Osteoblast (primary cell): ENCODE results near the gene SLA2. TPM values are rescaled to one million over a fixed set of nuclear protein-coding genes. Genes with fewer than 3 reads are reported as not detected.

Experiments used
- DNase-seq: peaks from one replicate; pipeline ENCODE4 v3.0.0; 2011; ENCODE audit warnings: low spot score, mixed read lengths; ENCODE audit not compliant: insufficient read length; ENCODE audit errors: missing footprints
- H2AFZ ChIP-seq: 2 replicates; pipeline ENCODE4 v1.6.0; 2011; ENCODE audit warnings: mild to moderate bottlenecking, low read length
- H3K27ac ChIP-seq: 2 replicates; pipeline ENCODE4 v1.5.1; 2011; ENCODE audit warnings: mild to moderate bottlenecking, low read depth, low read length, moderate library complexity
- H3K27me3 ChIP-seq: 2 replicates; pipeline ENCODE4 v1.6.0; 2012; ENCODE audit warnings: mild to moderate bottlenecking, control low read depth, inconsistent platforms, low read length, moderate library complexity; ENCODE audit not compliant: insufficient read depth
- H3K36me3 ChIP-seq: 2 replicates; pipeline ENCODE4 v1.5.1; 2011; ENCODE audit warnings: mild to moderate bottlenecking, low read length, control low read depth, moderate library complexity; ENCODE audit not compliant: insufficient read depth
- H3K4me1 ChIP-seq: 2 replicates; pipeline ENCODE4 v1.5.1; 2011; ENCODE audit warnings: mild to moderate bottlenecking, low read length, control low read depth, moderate library complexity; ENCODE audit not compliant: insufficient read depth
- H3K4me2 ChIP-seq: 2 replicates; pipeline ENCODE4 v1.6.0; 2011; ENCODE audit warnings: mild to moderate bottlenecking, low read length; ENCODE audit not compliant: insufficient read depth
- H3K4me3 ChIP-seq: fragments of 200-600 bp; sonication (generic); 3 replicates; pipeline ENCODE4 v1.5.1; 2012; ENCODE audit warnings: mild to moderate bottlenecking, low read length, inconsistent platforms; ENCODE audit not compliant: insufficient read depth
- H3K79me2 ChIP-seq: 2 replicates; pipeline ENCODE4 v1.6.0; 2012; ENCODE audit warnings: mild to moderate bottlenecking, low read length, control low read depth, inconsistent platforms; ENCODE audit not compliant: insufficient read depth
- H3K9me3 ChIP-seq: 2 replicates; pipeline ENCODE4 v1.5.1; 2011; ENCODE audit warnings: low read depth, low read length, control low read depth
- H4K20me1 ChIP-seq: 2 replicates; pipeline ENCODE4 v1.6.0; 2012; ENCODE audit warnings: mild to moderate bottlenecking, low read length, control low read depth; ENCODE audit not compliant: insufficient read depth
- total RNA-seq: library from RNA; depleted of rRNA; stranded (reverse); fragments of >200 nt; gene quantifications from 2 replicates; pipeline ENCODE4 v1.2.3, GENCODE V29; 2012
- TF ChIP-seq, protein P1 (sequence below): IDR thresholded peaks from 2 replicates; pipeline ENCODE4 v1.5.1; 2011; ENCODE audit warnings: mild to moderate bottlenecking, low read depth, low read length, moderate library complexity; ENCODE audit errors: extremely low read depth

Gene SLA2
- total RNA-seq, 1 donor = 0.36 TPM

DNA sequence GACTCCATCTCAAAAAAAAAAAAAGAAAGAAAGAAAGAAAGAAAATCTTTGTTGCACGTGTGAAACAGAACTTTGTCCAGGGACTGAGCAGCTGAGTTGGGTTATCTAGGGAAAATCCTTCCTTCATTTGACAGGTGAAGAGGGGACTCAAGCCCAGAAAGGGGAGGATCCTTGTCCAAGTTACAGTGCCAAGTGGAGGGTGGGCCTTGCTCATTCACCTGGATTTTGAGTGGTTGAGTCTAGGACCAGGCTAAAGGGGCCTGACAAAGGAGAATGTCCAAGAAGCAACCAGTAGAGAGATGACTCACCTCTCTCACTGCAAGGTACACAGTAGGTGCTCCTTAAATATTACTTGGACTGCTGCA lies 69.9 kb downstream of the SLA2 start:
- TF ChIP-seq, protein P1, sequence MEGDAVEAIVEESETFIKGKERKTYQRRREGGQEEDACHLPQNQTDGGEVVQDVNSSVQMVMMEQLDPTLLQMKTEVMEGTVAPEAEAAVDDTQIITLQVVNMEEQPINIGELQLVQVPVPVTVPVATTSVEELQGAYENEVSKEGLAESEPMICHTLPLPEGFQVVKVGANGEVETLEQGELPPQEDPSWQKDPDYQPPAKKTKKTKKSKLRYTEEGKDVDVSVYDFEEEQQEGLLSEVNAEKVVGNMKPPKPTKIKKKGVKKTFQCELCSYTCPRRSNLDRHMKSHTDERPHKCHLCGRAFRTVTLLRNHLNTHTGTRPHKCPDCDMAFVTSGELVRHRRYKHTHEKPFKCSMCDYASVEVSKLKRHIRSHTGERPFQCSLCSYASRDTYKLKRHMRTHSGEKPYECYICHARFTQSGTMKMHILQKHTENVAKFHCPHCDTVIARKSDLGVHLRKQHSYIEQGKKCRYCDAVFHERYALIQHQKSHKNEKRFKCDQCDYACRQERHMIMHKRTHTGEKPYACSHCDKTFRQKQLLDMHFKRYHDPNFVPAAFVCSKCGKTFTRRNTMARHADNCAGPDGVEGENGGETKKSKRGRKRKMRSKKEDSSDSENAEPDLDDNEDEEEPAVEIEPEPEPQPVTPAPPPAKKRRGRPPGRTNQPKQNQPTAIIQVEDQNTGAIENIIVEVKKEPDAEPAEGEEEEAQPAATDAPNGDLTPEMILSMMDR = no peak
- H3K27me3 ChIP-seq = no peaks in the 10 kb centered on the region
- DNase-seq = peak; percentile 64
- no peak overlapping the region for H3K4me2 ChIP-seq
- no peak overlapping the region for H3K4me3 ChIP-seq
- H3K27ac ChIP-seq = no peak overlapping the region
- H3K9me3 ChIP-seq = no peaks in the 10 kb centered on the region
- peaks cover 21% of the 10 kb centered on the region for H3K4me1 ChIP-seq
- no peak overlapping the region for H2AFZ ChIP-seq
- peaks cover 7% of the 10 kb centered on the region for H3K36me3 ChIP-seq
- H4K20me1 ChIP-seq = peaks cover 28% of the 10 kb centered on the region
- H3K79me2 ChIP-seq = peaks cover 13% of the 10 kb centered on the region

GRCh38 chr20:36574366-36575135 lies 71.4 kb downstream of the SLA2 start:
- peak; percentile 95 for DNase-seq
- Histone ChIP-seq H3K27ac (peak overlapping the region; percentile 34), H3K4me3 (peak overlapping the region; percentile 82)

GRCh38 chr20:36573798-36574365 lies 72.1 kb downstream of the SLA2 start:
- H3K27ac ChIP-seq = no peak overlapping the region
- TF ChIP-seq, protein P1 = no peak
- peak overlapping the region; percentile 86 for H3K4me2 ChIP-seq
- peak overlapping the region; percentile 82 for H3K4me3 ChIP-seq
- H3K9me3 ChIP-seq = no peaks in the 10 kb centered on the region
- H4K20me1 ChIP-seq = peaks cover 27% of the 10 kb centered on the region
- H3K79me2 ChIP-seq = peaks cover 13% of the 10 kb centered on the region
- DNase-seq = peak; percentile 91
- peaks cover 4% of the 10 kb centered on the region for H3K36me3 ChIP-seq
- no peaks in the 10 kb centered on the region for H3K27me3 ChIP-seq
- H2AFZ ChIP-seq = no peak overlapping the region
- peaks cover 26% of the 10 kb centered on the region for H3K4me1 ChIP-seq

More at GRCh38 chr20:36574366-36575135, 71.4 kb downstream of the SLA2 start:
- TF ChIP-seq, protein P1 = no peak
- no peaks in the 10 kb centered on the region for H3K9me3 ChIP-seq
- H3K4me1 ChIP-seq = peaks cover 25% of the 10 kb centered on the region
- no peaks in the 10 kb centered on the region for H3K27me3 ChIP-seq
- H4K20me1 ChIP-seq = peaks cover 28% of the 10 kb centered on the region
- peak overlapping the region; percentile 86 for H3K4me2 ChIP-seq
- peaks cover 6% of the 10 kb centered on the region for H3K36me3 ChIP-seq
- peaks cover 13% of the 10 kb centered on the region for H3K79me2 ChIP-seq
- peak overlapping the region; percentile 68 for H2AFZ ChIP-seq

- H4K20me1 ChIP-seq = peaks cover 21% of the 10 kb centered on the region
- TF ChIP-seq, protein P1 = no peak
- H3K4me2 ChIP-seq = peak within 1 kb of the TSS; percentile 86
- H3K27me3 ChIP-seq = no peaks in the 10 kb centered on the region
- H2AFZ ChIP-seq = peak within 1 kb of the TSS; percentile 97
- H3K9me3 ChIP-seq = no peaks in the 10 kb centered on the region
- peaks cover 11% of the 10 kb centered on the region for H3K79me2 ChIP-seq
- DNase-seq = peak; percentile 98
- peak within 1 kb of the TSS; percentile 82 for H3K4me3 ChIP-seq
- no peaks in the 10 kb centered on the region for H3K36me3 ChIP-seq
- peaks cover 26% of the 10 kb centered on the region for H3K4me1 ChIP-seq
- H3K27ac ChIP-seq = peak within 1 kb of the TSS; percentile 45
Observed at GRCh38 chr20:36573103-36573797, 72.7 kb downstream of the SLA2 start, which contains the start of gene TGIF2. TGIF2 (plus strand) TSS chr20:36573597; CDS start chr20:36578775, 5,178 bp downstream.
